ENCODE results near the gene TMEM225B.
"Not testable (repeated sequence)": the region's sequence is repeated elsewhere in the genome, so short reads cannot be mapped to it uniquely, and the experiment has no call there.

TMEM225B gene

GRCh38 chr7:99597762-99598501 lies at the start of gene TMEM225B:
TSS of gene TMEM225B (plus strand) at chr7:99598267. CDS start at chr7:99604389, 6,122 bp downstream.
- peak in 1 of 2 donors; percentile 63 for DNase-seq (ENCODE audit: low spot score in 2 of 2)

GRCh38 chr7:99549545-99549944 lies 48.5 kb upstream of the TMEM225B start:
- not testable (repeated sequence) for ATAC-seq; H3K27ac Mint-ChIP-seq; H3K9me3 Mint-ChIP-seq; DNase-seq (ENCODE audit: low spot score in 2 of 2); H3K4me3 Mint-ChIP-seq
- Mint-ChIP-seq H3K36me3 (peaks cover 15% of the 10 kb centered on the region), H3K4me1 (peaks cover 18% of the 10 kb centered on the region)

More at GRCh38 chr7:99597762-99598501, at the start of gene TMEM225B:
- no peaks in the 10 kb centered on the region for H3K4me1 Mint-ChIP-seq
- no peak within 1 kb of the TSS for H3K27ac Mint-ChIP-seq
- no peaks in the 10 kb centered on the region for H3K36me3 Mint-ChIP-seq
- ATAC-seq: no peak
- no peaks in the 10 kb centered on the region for H3K9me3 Mint-ChIP-seq
- no peak within 1 kb of the TSS for H3K4me3 Mint-ChIP-seq

GRCh38 chr7:99551334-99551733 lies 46.7 kb upstream of the TMEM225B start:
- Mint-ChIP-seq H3K9me3 (no peaks in the 10 kb centered on the region), H3K4me3 (peak overlapping the region; percentile 90), H3K27ac (peak overlapping the region; percentile 95), H3K36me3 (peaks cover 33% of the 10 kb centered on the region), H3K4me1 (peaks cover 18% of the 10 kb centered on the region)
- no peak for DNase-seq (ENCODE audit: low spot score in 2 of 2)
- no peak for ATAC-seq

GRCh38 chr7:99551767-99552463 lies 46.2 kb upstream of the TMEM225B start, which contains the start of gene FAM200A:
TSS of gene FAM200A (minus strand) at chr7:99552114. CDS start at chr7:99548407, 3,707 bp downstream.
- peaks cover 35% of the 10 kb centered on the region for H3K36me3 Mint-ChIP-seq
- peak within 1 kb of the TSS; percentile 90 for H3K4me3 Mint-ChIP-seq
- peak; percentile 64 to 87 for DNase-seq (ENCODE audit: low spot score in 2 of 2)
- peak; percentile 99 for ATAC-seq
- no peaks in the 10 kb centered on the region for H3K9me3 Mint-ChIP-seq
- peaks cover 18% of the 10 kb centered on the region for H3K4me1 Mint-ChIP-seq
- H3K27ac Mint-ChIP-seq: peak within 1 kb of the TSS; percentile 95

GRCh38 chr7:99553039-99553438 lies 45.0 kb upstream of the TMEM225B start:
- H3K9me3 Mint-ChIP-seq: no peaks in the 10 kb centered on the region
- H3K27ac Mint-ChIP-seq: no peak overlapping the region
- DNase-seq (ENCODE audit: low spot score in 2 of 2): no peak
- H3K4me1 Mint-ChIP-seq: peaks cover 28% of the 10 kb centered on the region
- H3K36me3 Mint-ChIP-seq: peaks cover 43% of the 10 kb centered on the region
- no peak for ATAC-seq
- H3K4me3 Mint-ChIP-seq: no peak overlapping the region

- DNase-seq (ENCODE audit: low spot score in 2 of 2): no peak
- H3K4me1 Mint-ChIP-seq: peaks cover 30% of the 10 kb centered on the region
- H3K9me3 Mint-ChIP-seq: no peaks in the 10 kb centered on the region
- peak overlapping the region; percentile 57 for H3K27ac Mint-ChIP-seq
- peaks cover 62% of the 10 kb centered on the region for H3K36me3 Mint-ChIP-seq
- ATAC-seq: no peak
- H3K4me3 Mint-ChIP-seq: no peak overlapping the region
Observed at GRCh38 chr7:99554939-99555338, 43.1 kb upstream of the TMEM225B start.

GRCh38 chr7:99557196-99557607 lies 40.9 kb upstream of the TMEM225B start:
- peaks cover 84% of the 10 kb centered on the region for H3K36me3 Mint-ChIP-seq
- no peak for ATAC-seq
- H3K4me1 Mint-ChIP-seq: peaks cover 32% of the 10 kb centered on the region
- DNase-seq (ENCODE audit: low spot score in 2 of 2): no peak
- H3K9me3 Mint-ChIP-seq: no peaks in the 10 kb centered on the region
- H3K4me3 Mint-ChIP-seq: peak overlapping the region; percentile 100
- peak overlapping the region; percentile 100 for H3K27ac Mint-ChIP-seq

- H3K4me3 Mint-ChIP-seq: peak overlapping the region; percentile 100
- peaks cover 36% of the 10 kb centered on the region for H3K4me1 Mint-ChIP-seq
Observed at GRCh38 chr7:99557940-99558305, 40.1 kb upstream of the TMEM225B start.

GRCh38 chr7:99558306-99559174 lies 39.5 kb upstream of the TMEM225B start, which contains the start of gene ZNF655:
TSS of gene ZNF655 (plus strand) at chr7:99558642. CDS start at chr7:99560560, 1,918 bp downstream.
- peak within 1 kb of the TSS; percentile 100 for H3K27ac Mint-ChIP-seq
- peaks cover 98% of the 10 kb centered on the region for H3K36me3 Mint-ChIP-seq
- DNase-seq (ENCODE audit: low spot score in 2 of 2): peak; percentile 85 to 98
- peak within 1 kb of the TSS; percentile 100 for H3K4me3 Mint-ChIP-seq
- peak; percentile 90 for ATAC-seq
- H3K9me3 Mint-ChIP-seq: no peaks in the 10 kb centered on the region
- peaks cover 42% of the 10 kb centered on the region for H3K4me1 Mint-ChIP-seq

More at GRCh38 chr7:99557940-99558305, 40.1 kb upstream of the TMEM225B start:
- Mint-ChIP-seq H3K36me3 (peaks cover 91% of the 10 kb centered on the region), H3K9me3 (no peaks in the 10 kb centered on the region), H3K27ac (peak overlapping the region; percentile 100)
- ATAC-seq (peak; percentile 71), DNase-seq (ENCODE audit: low spot score in 2 of 2) (no peak)

GRCh38 chr7:99559175-99559915 lies 38.7 kb upstream of the TMEM225B start:
- no peaks in the 10 kb centered on the region for H3K9me3 Mint-ChIP-seq
- DNase-seq (ENCODE audit: low spot score in 2 of 2) (no peak), ATAC-seq (no peak)
- peaks cover 100% of the 10 kb centered on the region for H3K36me3 Mint-ChIP-seq
- peak overlapping the region; percentile 100 for H3K4me3 Mint-ChIP-seq
- H3K27ac Mint-ChIP-seq: peak overlapping the region; percentile 100
- peaks cover 51% of the 10 kb centered on the region for H3K4me1 Mint-ChIP-seq

GRCh38 chr7:99560834-99561736 lies 37.0 kb upstream of the TMEM225B start:
- peaks cover 52% of the 10 kb centered on the region for H3K4me1 Mint-ChIP-seq
- ATAC-seq: no peak
- H3K36me3 Mint-ChIP-seq: peaks cover 100% of the 10 kb centered on the region
- no peaks in the 10 kb centered on the region for H3K9me3 Mint-ChIP-seq
- peak overlapping the region; percentile 100 for H3K27ac Mint-ChIP-seq
- DNase-seq (ENCODE audit: low spot score in 2 of 2): no peak
- H3K4me3 Mint-ChIP-seq: peak overlapping the region; percentile 100

GRCh38 chr7:99561737-99562051 lies 36.4 kb upstream of the TMEM225B start:
- H3K4me1 Mint-ChIP-seq: peaks cover 52% of the 10 kb centered on the region
- H3K4me3 Mint-ChIP-seq: no peak overlapping the region
- ATAC-seq (no peak), DNase-seq (ENCODE audit: low spot score in 2 of 2) (no peak)
- no peaks in the 10 kb centered on the region for H3K9me3 Mint-ChIP-seq
- peaks cover 100% of the 10 kb centered on the region for H3K36me3 Mint-ChIP-seq
- H3K27ac Mint-ChIP-seq: peak overlapping the region; percentile 84

GRCh38 chr7:99562114-99562784 lies 35.8 kb upstream of the TMEM225B start:
- Mint-ChIP-seq H3K9me3 (no peaks in the 10 kb centered on the region), H3K36me3 (peaks cover 100% of the 10 kb centered on the region), H3K4me1 (peaks cover 49% of the 10 kb centered on the region), H3K27ac (peak overlapping the region; percentile 84), H3K4me3 (peak overlapping the region; percentile 17)
- DNase-seq (ENCODE audit: low spot score in 2 of 2) (no peak), ATAC-seq (no peak)

Measured in stimulated activated effector memory CD8-positive, alpha-beta T cell treated with anti-CD3 and anti-CD28 coated beads, Interleukin-12 subunit alpha, Interleukin-12 subunit beta, amount 100 ng/mL, for 72 hours (primary cell).